K562 (cell line): Measurements from ENCODE around the gene CDK5RAP3. TPM values are rescaled to one million over a fixed set of nuclear protein-coding genes. Genes with fewer than 3 reads are reported as not detected.

Source experiments
- BDP1 ChIP-seq: IDR thresholded peaks from 3 replicates; pipeline ENCODE4 v1.6.1; 2011; ENCODE audit not compliant: insufficient read length, insufficient read depth
- CSDE1 ChIP-seq, 2 experiments: fragments of 450-650 bp; IDR thresholded peaks; 2 replicates each; pipeline ENCODE4 v1.6.1; 2016; ENCODE audit warnings: mild to moderate bottlenecking in 1 of 2
- ETV1 ChIP-seq: fragments of 450-650 bp; conservative IDR thresholded peaks from 2 replicates; pipeline ENCODE4 v1.6.1; 2016; ENCODE audit warnings: missing genetic modification characterization, control low read depth, low read depth, missing compliant biosample characterization
- FOXK2 ChIP-seq, 2 experiments: fragments of 450-650 bp; IDR thresholded peaks in 1 of 2; conservative IDR thresholded peaks in 1 of 2; 2 replicates each; pipeline ENCODE4 v1.6.1; 2016; ENCODE audit warnings: low read depth in 2 of 2, mild to moderate bottlenecking in 1 of 2
- ILF3 ChIP-seq: fragments of 450-650 bp; IDR thresholded peaks from 2 replicates; pipeline ENCODE4 v1.6.1; 2018; ENCODE audit warnings: antibody characterized with exemption, mild to moderate bottlenecking, moderate library complexity, borderline replicate concordance
- KLF16 ChIP-seq: IDR thresholded peaks from 2 replicates; pipeline ENCODE4 v1.6.1; 2016; ENCODE audit warnings: antibody characterized with exemption
- LCOR ChIP-seq: sonication (generic); formaldehyde crosslinking; IDR thresholded peaks from 2 replicates; pipeline ENCODE4 v1.8.0; 2022; ENCODE audit warnings: mild to moderate bottlenecking, missing genetic modification reagents
- MEIS2 ChIP-seq: fragments of 450-650 bp; IDR thresholded peaks from 2 replicates; pipeline ENCODE4 v1.6.1; 2014; ENCODE audit warnings: mild to moderate bottlenecking; ENCODE audit not compliant: partially characterized antibody
- MTF1 ChIP-seq: fragments of 250-450 bp; sonication (Bioruptor Pico); IDR thresholded peaks from 2 replicates; pipeline ENCODE4 v1.9.0; 2021; ENCODE audit warnings: moderate library complexity, mild to moderate bottlenecking, inconsistent platforms, borderline replicate concordance
- NCOA4 ChIP-seq: fragments of 450-650 bp; IDR thresholded peaks from 2 replicates; pipeline ENCODE4 v1.6.1; 2018; ENCODE audit warnings: mild to moderate bottlenecking; ENCODE audit not compliant: partially characterized antibody
- POLR3G ChIP-seq: IDR thresholded peaks from 2 replicates; pipeline ENCODE4 v1.6.1; 2011; ENCODE audit not compliant: insufficient read length, insufficient replicate concordance; ENCODE audit errors: extremely low read depth
- PPARD ChIP-seq: fragments of 250-450 bp; sonication (Bioruptor Pico); IDR thresholded peaks from 2 replicates; pipeline ENCODE4 v1.8.0; 2022; ENCODE audit warnings: inconsistent platforms, mild to moderate bottlenecking, moderate library complexity
- RBM39 ChIP-seq: fragments of 200-400 bp; formaldehyde crosslinking; optimal IDR thresholded peaks from 2 replicates; pipeline ENCODE3; 2018; ENCODE audit warnings: low read depth, low read length
- RFX1 ChIP-seq: fragments of 450-650 bp; IDR thresholded peaks from 2 replicates; pipeline ENCODE4 v1.6.1; 2016; ENCODE audit warnings: mild to moderate bottlenecking, moderate library complexity
- SMARCC2 ChIP-seq: fragments of 450-650 bp; IDR thresholded peaks from 2 replicates; pipeline ENCODE4 v1.6.1; 2017; ENCODE audit warnings: antibody characterized with exemption, moderate library complexity, mild to moderate bottlenecking, low read depth
- TOE1 ChIP-seq, 2 experiments: fragments of 450-650 bp in 1 of 2; sonication (generic) in 1 of 2; formaldehyde crosslinking in 1 of 2; IDR thresholded peaks; 2 replicates each; pipeline versions ENCODE4 v1.7.1 to v1.8.0; 2016 to 2022; ENCODE audit warnings: borderline replicate concordance in 2 of 2, mild to moderate bottlenecking in 2 of 2, antibody characterized with exemption in 1 of 2, inconsistent platforms in 1 of 2, low read depth in 1 of 2, missing genetic modification reagents in 1 of 2, moderate library complexity in 1 of 2
- YBX1 ChIP-seq: fragments of 450-650 bp; IDR thresholded peaks from 2 replicates; pipeline ENCODE4 v1.7.1; 2016; ENCODE audit warnings: mild to moderate bottlenecking
- ZFP30 ChIP-seq: fragments of 250-450 bp; sonication (Bioruptor Pico); IDR thresholded peaks from 2 replicates; pipeline ENCODE4 v1.8.0; 2022; ENCODE audit warnings: moderate library complexity, mild to moderate bottlenecking, inconsistent platforms, borderline replicate concordance
- ZFP36 ChIP-seq: fragments of 150-350 bp; IDR thresholded peaks from 2 replicates; pipeline ENCODE4 v1.6.1; 2018; ENCODE audit warnings: low read length, low read depth; ENCODE audit not compliant: partially characterized antibody
- ZFPM2 ChIP-seq: fragments of 250-450 bp; sonication (Bioruptor Pico); IDR thresholded peaks from 2 replicates; pipeline ENCODE4 v1.5.1; 2022; ENCODE audit warnings: mild to moderate bottlenecking
- ZNF165 ChIP-seq: fragments of 250-450 bp; sonication (Bioruptor Pico); IDR thresholded peaks from 2 replicates; pipeline ENCODE4 v1.4.0; 2020; ENCODE audit warnings: borderline replicate concordance
- ZNF253 ChIP-seq: fragments of 250-450 bp; sonication (Bioruptor Pico); conservative IDR thresholded peaks from 2 replicates; pipeline ENCODE4 v1.6.1; 2021; ENCODE audit warnings: mild to moderate bottlenecking
- ZNF282 ChIP-seq: sonication (generic); formaldehyde crosslinking; IDR thresholded peaks from 2 replicates; pipeline ENCODE4 v1.8.1; 2023; ENCODE audit warnings: missing genetic modification reagents
- ZNF586 ChIP-seq: fragments of 450-650 bp; formaldehyde crosslinking; conservative IDR thresholded peaks from 2 replicates; pipeline ENCODE4 v1.4.0; 2020; ENCODE audit warnings: mild to moderate bottlenecking, moderate library complexity
- ZNF699 ChIP-seq: fragments of 250-450 bp; sonication (Bioruptor Pico); IDR thresholded peaks from 2 replicates; pipeline ENCODE4 v1.8.0; 2021; ENCODE audit warnings: mild to moderate bottlenecking, moderate library complexity; ENCODE audit not compliant: insufficient replicate concordance
- polyA plus RNA-seq, 8 experiments: library from polyadenylated mRNA; depleted of rRNA in 4 of 8; stranded (reverse) in 5 of 8; unstranded in 3 of 8; fragments of >200 nt; fragmentation: Nextera tagmentation in 2 of 8; fragmentation: Illumina TruSeq in 1 of 8; extraction: Ambion mirVana in 2 of 8; extraction: Trizol in 1 of 8; gene quantifications; 2 replicates each; pipeline versions ENCODE4 v1.2.1 to v1.2.3, GENCODE V29; 2011 to 2014; ENCODE audit warnings: inconsistent platforms in 1 of 8, missing spikeins in 1 of 8
- total RNA-seq, 7 experiments: library from RNA; depleted of rRNA in 6 of 7; stranded (reverse); fragments of >200 nt in 6 of 7; fragmentation: Illumina TruSeq in 2 of 7; extraction: Trizol in 2 of 7; gene quantifications; 2 replicates each; pipeline versions ENCODE4 v1.2.1 to v1.2.3, GENCODE V29; 2011 to 2021; ENCODE audit warnings: low replicate concordance in 1 of 7
- TF ChIP-seq, protein P1 (sequence below): fragments of 250-450 bp; sonication (Bioruptor Pico); IDR thresholded peaks from 2 replicates; pipeline ENCODE4 v1.5.1; 2021; ENCODE audit warnings: mild to moderate bottlenecking
- TF ChIP-seq, protein P2 (sequence below): IDR thresholded peaks from 2 replicates; pipeline ENCODE4 v1.6.1; 2014; ENCODE audit warnings: antibody characterized with exemption

The CDK5RAP3 gene
- total and polyA plus RNA-seq, 9 of the 15 experiments (the other 6 are each of a cell fraction or from before 2014, with no cell fraction given), result 44.2 to 202 (median 91.5) TPM

GRCh38 chr17:48025040-48025903 lies 54.4 kb downstream of the CDK5RAP3 start (continued):
- TF ChIP-seq ZNF586 (CRISPR knock-in tag), result no peak
- TF ChIP-seq ZNF253, result no peak
- TF ChIP-seq RFX1, result peak; percentile 98
- no peak for TF ChIP-seq MTF1 (CRISPR knock-in tag)
- TF ChIP-seq YBX1, result no peak
- no peak for TF ChIP-seq LCOR (CRISPR knock-in tag)
- no peak for TF ChIP-seq ILF3
- TF ChIP-seq, protein P1, sequence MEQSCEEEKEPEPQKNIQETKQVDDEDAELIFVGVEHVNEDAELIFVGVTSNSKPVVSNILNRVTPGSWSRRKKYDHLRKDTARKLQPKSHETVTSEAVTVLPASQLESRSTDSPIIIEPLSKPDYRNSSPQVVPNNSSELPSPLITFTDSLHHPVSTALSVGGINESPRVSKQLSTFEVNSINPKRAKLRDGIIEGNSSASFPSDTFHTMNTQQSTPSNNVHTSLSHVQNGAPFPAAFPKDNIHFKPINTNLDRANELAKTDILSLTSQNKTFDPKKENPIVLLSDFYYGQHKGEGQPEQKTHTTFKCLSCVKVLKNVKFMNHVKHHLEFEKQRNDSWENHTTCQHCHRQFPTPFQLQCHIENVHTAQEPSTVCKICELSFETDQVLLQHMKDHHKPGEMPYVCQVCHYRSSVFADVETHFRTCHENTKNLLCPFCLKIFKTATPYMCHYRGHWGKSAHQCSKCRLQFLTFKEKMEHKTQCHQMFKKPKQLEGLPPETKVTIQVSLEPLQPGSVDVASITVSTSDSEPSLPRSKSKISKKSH (CRISPR knock-in tag), result no peak
- TF ChIP-seq KLF16, result no peak; the same call in 1 of the 2 replicates
- no peak for TF ChIP-seq SMARCC2
- TF ChIP-seq ZFPM2, result no peak
- peak; percentile 51 for TF ChIP-seq MEIS2
- TF ChIP-seq ZNF282 (CRISPR knock-in tag), result no peak
- TF ChIP-seq ZNF699 (CRISPR knock-in tag), result no peak
- TF ChIP-seq TOE1 (IDR thresholded peaks at IDR 0.05; ENCODE audit: borderline replicate concordance), result no peak; the same call in 1 of the 2 replicates
- TF ChIP-seq TOE1 (CRISPR knock-in tag; IDR thresholded peaks at IDR 0.05; ENCODE audit: borderline replicate concordance, low read depth), result no peak
- no peak for TF ChIP-seq POLR3G
- TF ChIP-seq ZNF165 (CRISPR knock-in tag), result no peak
- TF ChIP-seq ZFP36, result no peak
- peak; percentile 20 to 39; a peak in 2 of 4 replicates for TF ChIP-seq FOXK2 (conservative IDR thresholded peaks at IDR 0.05 in 1 of 2, IDR thresholded peaks at IDR 0.05 in 1 of 2; ENCODE audit: low read depth in 2 of 2)
- TF ChIP-seq CSDE1 (IDR thresholded peaks at IDR 0.05), result peak in 1 of 2 experiments; percentile 87; a peak in 1 of 4 replicates
- TF ChIP-seq BDP1, result no peak
- TF ChIP-seq RBM39, result no peak
- no peak for TF ChIP-seq ETV1 (tag)
- TF ChIP-seq NCOA4, result no peak
- TF ChIP-seq ZFP30 (CRISPR knock-in tag), result no peak
- TF ChIP-seq, protein P2, sequence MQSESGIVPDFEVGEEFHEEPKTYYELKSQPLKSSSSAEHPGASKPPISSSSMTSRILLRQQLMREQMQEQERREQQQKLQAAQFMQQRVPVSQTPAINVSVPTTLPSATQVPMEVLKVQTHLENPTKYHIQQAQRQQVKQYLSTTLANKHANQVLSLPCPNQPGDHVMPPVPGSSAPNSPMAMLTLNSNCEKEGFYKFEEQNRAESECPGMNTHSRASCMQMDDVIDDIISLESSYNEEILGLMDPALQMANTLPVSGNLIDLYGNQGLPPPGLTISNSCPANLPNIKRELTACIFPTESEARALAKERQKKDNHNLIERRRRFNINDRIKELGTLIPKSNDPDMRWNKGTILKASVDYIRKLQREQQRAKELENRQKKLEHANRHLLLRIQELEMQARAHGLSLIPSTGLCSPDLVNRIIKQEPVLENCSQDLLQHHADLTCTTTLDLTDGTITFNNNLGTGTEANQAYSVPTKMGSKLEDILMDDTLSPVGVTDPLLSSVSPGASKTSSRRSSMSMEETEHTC, result peak; percentile 18; the same call in 1 of the 2 replicates
- no peak for TF ChIP-seq PPARD (CRISPR knock-in tag)
